Body of pancreas (tissue), 4 donors: ENCODE data around the gene ATP6V1B1. TPM values are rescaled to one million over a fixed set of nuclear protein-coding genes. Genes with fewer than 3 reads are reported as not detected.

Source experiments
- ATAC-seq: fragments of 150-250 bp; one replicate; pipeline ENCODE4 v1.9.1; 2016
- DNase-seq, 4 donors: peaks; one replicate each; pipeline ENCODE4 v3.0.0-alpha.2; 2019
- H3K27ac ChIP-seq, 4 donors: fragments of 200-600 bp; sonication (generic); 1 replicate in 3 of 4; 2 replicates in 1 of 4; pipeline versions ENCODE4 v1.5.1 to v1.6.1; 2016 to 2019; ENCODE audit warnings: mild to moderate bottlenecking in 1 of 4, mixed read lengths in 1 of 4, moderate library complexity in 1 of 4
- H3K27me3 ChIP-seq, 2 donors: fragments of 200-600 bp; sonication (generic); one replicate each; pipeline ENCODE4 v1.6.0; 2016; ENCODE audit warnings: mild to moderate bottlenecking in 1 of 2
- H3K36me3 ChIP-seq, 2 donors: fragments of 200-600 bp; sonication (generic); replicated peaks in 1 of 2; 2 replicates each; pipeline ENCODE4 v1.5.1; 2016; ENCODE audit warnings: low read depth in 2 of 2; ENCODE audit not compliant: insufficient read depth in 1 of 2
- H3K4me1 ChIP-seq: fragments of 200-600 bp; sonication (generic); one replicate; pipeline ENCODE4 v1.6.0; 2016
- H3K4me3 ChIP-seq, 2 donors: fragments of 200-600 bp; sonication (generic); 1 replicate in 1 of 2; 2 replicates in 1 of 2; pipeline ENCODE4 v1.5.1; 2016 to 2019
- H3K9me3 ChIP-seq, 3 donors: fragments of 200-600 bp; sonication (generic); 1 replicate in 2 of 3; 2 replicates in 1 of 3; pipeline ENCODE4 v1.5.1; 2016
- CTCF ChIP-seq, 7 experiments: fragments of 450-650 bp in 4 of 7; fragments of 200-600 bp in 3 of 7; sonication (generic) in 3 of 7; IDR thresholded peaks; one replicate each; pipeline ENCODE4 v1.5.1; 2016 to 2019; ENCODE audit warnings: antibody characterized with exemption in 7 of 7
- POLR2A ChIP-seq, 3 donors: fragments of 450-650 bp; IDR thresholded peaks; one replicate each; pipeline ENCODE4 v1.6.1; 2016; ENCODE audit warnings: antibody characterized with exemption in 3 of 3, mild to moderate bottlenecking in 2 of 3
- WGBS, 2 donors: methylation state at CpG; one replicate each; pipeline ENCODE4 v1.1.5; 2017; 5-methylcytosine and 5-hydroxymethylcytosine counted together
- intact Hi-C: fragments of 100-400 bp; cut with DNase I; formaldehyde crosslinking; loops from one replicate; pipeline ENCODE4 v1.15.1; 2023
- total RNA-seq, 2 donors: library from RNA; depleted of rRNA; stranded (reverse); fragments of >200 nt; gene quantifications; one replicate each; pipeline ENCODE4 v1.1.0, GENCODE V29; 2016

Gene ATP6V1B1
- total RNA-seq, 2 donors from 2014 or later: 9.9 to 17.9 TPM

GRCh38 chr2:70901227-70902066 is 34.3 kb upstream of the ATP6V1B1 start:
- ATAC-seq: peak; percentile 31
- Histone ChIP-seq H3K27ac (peak overlapping the region in 3 of 4 donors; percentile 36 to 75 (median 64)), H3K36me3 (no peaks in the 10 kb centered on the region), H3K4me3 (peak overlapping the region; percentile 57 to 61), H3K9me3 (no peaks in the 10 kb centered on the region), H3K4me1 (peaks cover 28% of the 10 kb centered on the region), H3K27me3 (peaks cover 0 to 5% of the 10 kb centered on the region in 2 donors)
- TF ChIP-seq POLR2A (IDR thresholded peaks at IDR 0.05) (peak in 1 of 3 donors; percentile 6), CTCF (IDR thresholded peaks at IDR 0.05) (no peak)
- DNase-seq: peak in 1 of 4 donors; percentile 42
- intact Hi-C loops: no loop called here
- 15 to 28% methylated on average over 47 to 78 of the region's 79 CpGs for WGBS, 2 donors

- intact Hi-C loops: no loop called here
- H3K27me3 ChIP-seq: peaks cover 0 to 5% of the 10 kb centered on the region in 2 donors
Measured at GRCh38 chr2:70902067-70902442, 33.6 kb upstream of the ATP6V1B1 start.

DNA sequence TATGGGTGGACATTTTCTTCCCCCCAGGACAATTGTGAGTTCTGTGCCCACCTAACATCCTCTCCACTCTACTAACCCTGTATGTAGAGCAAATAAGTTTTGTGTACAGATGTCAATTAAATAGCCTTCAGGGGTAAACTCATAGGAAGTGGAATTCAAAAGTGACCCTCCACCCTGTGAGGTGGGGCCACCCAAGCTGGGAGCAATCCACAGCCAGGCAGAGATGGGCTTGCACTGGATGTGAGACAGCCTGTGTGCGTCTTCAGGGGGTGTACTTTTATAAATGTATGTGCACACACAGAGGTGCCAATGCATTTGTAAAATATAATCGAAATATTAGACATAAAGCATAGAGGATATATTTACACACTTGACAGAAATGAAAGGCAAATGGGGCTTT is 33.1 kb upstream of the ATP6V1B1 start:
- Histone ChIP-seq H3K4me3 (no peak overlapping the region), H3K27me3 (peaks cover 0 to under 1% of the 10 kb centered on the region in 2 donors), H3K36me3 (no peaks in the 10 kb centered on the region), H3K27ac (no peak overlapping the region), H3K4me1 (peaks cover 28% of the 10 kb centered on the region), H3K9me3 (no peaks in the 10 kb centered on the region)
- TF ChIP-seq POLR2A (IDR thresholded peaks at IDR 0.05): no peak
- TF ChIP-seq CTCF (IDR thresholded peaks at IDR 0.05): no peak
- DNase-seq: no peak
- intact Hi-C loops: no loop called here
- ATAC-seq: no peak
- 45 to 99% methylated on average over 2 of the region's 2 CpGs for WGBS, 2 donors

More at GRCh38 chr2:70902067-70902442, 33.6 kb upstream of the ATP6V1B1 start:
- ATAC-seq (no peak), DNase-seq (no peak)
- TF ChIP-seq POLR2A (IDR thresholded peaks at IDR 0.05): no peak
- no peak for TF ChIP-seq CTCF (IDR thresholded peaks at IDR 0.05)
- Histone ChIP-seq H3K4me3 (no peak overlapping the region), H3K36me3 (no peaks in the 10 kb centered on the region), H3K9me3 (no peaks in the 10 kb centered on the region), H3K4me1 (peaks cover 28% of the 10 kb centered on the region), H3K27ac (no peak overlapping the region)
- 52 to 80% methylated on average over 1 to 5 of the region's 5 CpGs for WGBS, 2 donors

DNA sequence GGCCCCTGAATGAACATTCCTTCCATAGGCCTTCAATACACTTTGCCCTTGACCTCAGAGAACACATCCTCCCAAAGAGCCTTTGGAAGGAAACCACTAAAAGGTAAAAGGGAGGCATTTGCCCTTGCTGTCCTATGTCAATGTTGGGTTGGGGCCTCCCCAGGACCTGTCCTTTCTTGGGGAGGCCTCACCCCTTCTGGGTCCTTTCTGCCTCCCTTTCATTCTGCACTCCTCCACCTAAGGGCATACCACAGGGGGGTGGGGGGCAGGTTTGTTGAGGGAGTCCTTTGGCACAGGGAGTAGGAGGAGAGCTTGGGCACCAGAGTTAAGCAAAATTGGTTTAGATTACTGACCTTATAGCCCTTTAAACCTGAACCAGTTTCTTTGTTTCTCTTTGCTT is 32.5 kb upstream of the ATP6V1B1 start:
- Histone ChIP-seq H3K4me3 (no peak overlapping the region), H3K4me1 (peaks cover 28% of the 10 kb centered on the region), H3K27ac (no peak overlapping the region), H3K9me3 (no peaks in the 10 kb centered on the region), H3K27me3 (no peaks in the 10 kb centered on the region), H3K36me3 (no peaks in the 10 kb centered on the region)
- TF ChIP-seq CTCF (IDR thresholded peaks at IDR 0.05) (no peak), POLR2A (IDR thresholded peaks at IDR 0.05) (no peak)
- DNase-seq (no peak), ATAC-seq (no peak)
- intact Hi-C loops: no loop called here
